Uterus (tissue), 2 donors: ENCODE measurements around the gene KCNN2.

Source experiments
- CTCF ChIP-seq, 4 experiments: fragments of 200-600 bp in 2 of 4; fragments of 450-650 bp in 2 of 4; sonication (generic) in 2 of 4; IDR thresholded peaks; one replicate each; pipeline ENCODE4 v1.5.1; 2016 to 2019; ENCODE audit warnings: antibody characterized with exemption in 4 of 4, mild to moderate bottlenecking in 2 of 4, moderate library complexity in 1 of 4
- POLR2A ChIP-seq, 2 donors: fragments of 450-650 bp; IDR thresholded peaks; one replicate each; pipeline ENCODE4 v1.6.1; 2016; ENCODE audit warnings: antibody characterized with exemption in 2 of 2, mild to moderate bottlenecking in 1 of 2, moderate library complexity in 1 of 2

- TF ChIP-seq POLR2A (IDR thresholded peaks at IDR 0.05): no peak
- no peak for TF ChIP-seq CTCF (IDR thresholded peaks at IDR 0.05)
These were observed 36.3 kb upstream of the KCNN2 start for GRCh38 chr5:114325541-114325940.
